Measurements from ENCODE around the gene ENTR1.
"Not testable (repeated sequence)": the region's sequence is repeated elsewhere in the genome, so short reads cannot be mapped to it uniquely, and the experiment has no call there.

- TF ChIP-seq EZH2 (IDR thresholded peaks at IDR 0.05; ENCODE audit: borderline replicate concordance, low read length); CTCF (conservative IDR thresholded peaks at IDR 0.05 in 1 of 2, IDR thresholded peaks at IDR 0.05 in 1 of 2; ENCODE audit: extremely low read depth in 1 of 2, insufficient read depth in 1 of 2, low read depth in 1 of 2, low read length in 2 of 2): not testable (repeated sequence)
These were observed 3.4 kb downstream of the ENTR1 start for GRCh38 chr9:136407061-136407460.

All from mammary epithelial cell (primary cell).